ENCODE results near the gene CCER1.

CCER1 gene

GRCh38 chr12:90965204-90965603, 10.2 kb upstream of the CCER1 start:
- DNase-seq, result no peak

- DNase-seq, result no peak
These were observed 9.6 kb upstream of the CCER1 start for GRCh38 chr12:90964616-90965015.

- DNase-seq, result no peak
These were observed 9.0 kb upstream of the CCER1 start for GRCh38 chr12:90963946-90964345.

GRCh38 chr12:90961154-90961553, 6.2 kb upstream of the CCER1 start:
- no peak for DNase-seq

- peak; percentile 23 for DNase-seq
These were observed 4.7 kb upstream of the CCER1 start for GRCh38 chr12:90959538-90960139.

GRCh38 chr12:90959032-90959431, 4.1 kb upstream of the CCER1 start:
- DNase-seq, result no peak

GRCh38 chr12:90958347-90958746, 3.4 kb upstream of the CCER1 start:
- DNase-seq, result no peak

GRCh38 chr12:90954428-90954827, 548 bp downstream of the CCER1 start:
- DNase-seq, result no peak

- no peak for DNase-seq
These were observed 987 bp downstream of the CCER1 start for GRCh38 chr12:90953956-90954421.

- DNase-seq, result no peak
These were observed 3.4 kb downstream of the CCER1 start for GRCh38 chr12:90951432-90952105.

GRCh38 chr12:90947869-90948268, 7.1 kb downstream of the CCER1 start:
- DNase-seq, result no peak

- no peak for DNase-seq
These were observed 9.8 kb downstream of the CCER1 start for GRCh38 chr12:90945070-90945649.

GRCh38 chr12:90943255-90943654, 11.7 kb downstream of the CCER1 start:
- no peak for DNase-seq

- DNase-seq, result no peak
These were observed 14.0 kb downstream of the CCER1 start for GRCh38 chr12:90940872-90941499.

- no peak for DNase-seq
These were observed 15.6 kb downstream of the CCER1 start for GRCh38 chr12:90939382-90939781.

GRCh38 chr12:90938451-90938850, 16.5 kb downstream of the CCER1 start:
- no peak for DNase-seq

GRCh38 chr12:90937651-90938050, 17.3 kb downstream of the CCER1 start:
- DNase-seq, result no peak

GRCh38 chr12:90936230-90937005, 18.6 kb downstream of the CCER1 start:
- DNase-seq, result no peak

- no peak for DNase-seq
These were observed 29.4 kb downstream of the CCER1 start for GRCh38 chr12:90925562-90925961.

GRCh38 chr12:90924406-90924805, 30.6 kb downstream of the CCER1 start:
- no peak for DNase-seq

GRCh38 chr12:90922145-90922627, 32.8 kb downstream of the CCER1 start:
- no peak for DNase-seq

GRCh38 chr12:90921536-90921935, 33.4 kb downstream of the CCER1 start:
- no peak for DNase-seq

GRCh38 chr12:90920222-90920621, 34.8 kb downstream of the CCER1 start:
- DNase-seq, result no peak

Data from stimulated activated CD4-positive, alpha-beta T cell treated with anti-CD3 and anti-CD28 coated beads, Interleukin-4, amount 100 ng/mL, for 24 hours (primary cell).